AG04449 (cell line): ENCODE measurements around the gene ADGRG6.

Experiments used
- CTCF ChIA-PET: fragments of 350-600 bp; formaldehyde crosslinking; extraction: SDS; loops from one replicate; lab custom pipeline; 2021; ENCODE audit warnings: antibody characterized with exemption; lab: Yijun Ruan, JAX
- POLR2A ChIA-PET: fragments of 400-600, 350-600 bp; formaldehyde crosslinking; extraction: SDS; loops from one replicate; lab custom pipeline; 2020; ENCODE audit warnings: antibody characterized with exemption, inconsistent platforms; lab: Yijun Ruan, JAX
- DNase-seq: peaks from one replicate; pipeline ENCODE4 v3.0.0-alpha.2; 2010; ENCODE audit warnings: low read depth, low spot score
- H3K4me3 ChIP-seq: 2 replicates; pipeline ENCODE4 v1.5.1; 2011; ENCODE audit warnings: low read depth, mild to moderate bottlenecking, control low read depth, low read length
- TF ChIP-seq, protein P1 (sequence below): IDR thresholded peaks from one replicate; pipeline ENCODE4 v1.5.1; 2011; ENCODE audit warnings: mild to moderate bottlenecking, moderate library complexity, low read length, control low read depth, inconsistent platforms; ENCODE audit not compliant: insufficient read depth; ENCODE audit errors: missing control alignments

Gene ADGRG6

DNA sequence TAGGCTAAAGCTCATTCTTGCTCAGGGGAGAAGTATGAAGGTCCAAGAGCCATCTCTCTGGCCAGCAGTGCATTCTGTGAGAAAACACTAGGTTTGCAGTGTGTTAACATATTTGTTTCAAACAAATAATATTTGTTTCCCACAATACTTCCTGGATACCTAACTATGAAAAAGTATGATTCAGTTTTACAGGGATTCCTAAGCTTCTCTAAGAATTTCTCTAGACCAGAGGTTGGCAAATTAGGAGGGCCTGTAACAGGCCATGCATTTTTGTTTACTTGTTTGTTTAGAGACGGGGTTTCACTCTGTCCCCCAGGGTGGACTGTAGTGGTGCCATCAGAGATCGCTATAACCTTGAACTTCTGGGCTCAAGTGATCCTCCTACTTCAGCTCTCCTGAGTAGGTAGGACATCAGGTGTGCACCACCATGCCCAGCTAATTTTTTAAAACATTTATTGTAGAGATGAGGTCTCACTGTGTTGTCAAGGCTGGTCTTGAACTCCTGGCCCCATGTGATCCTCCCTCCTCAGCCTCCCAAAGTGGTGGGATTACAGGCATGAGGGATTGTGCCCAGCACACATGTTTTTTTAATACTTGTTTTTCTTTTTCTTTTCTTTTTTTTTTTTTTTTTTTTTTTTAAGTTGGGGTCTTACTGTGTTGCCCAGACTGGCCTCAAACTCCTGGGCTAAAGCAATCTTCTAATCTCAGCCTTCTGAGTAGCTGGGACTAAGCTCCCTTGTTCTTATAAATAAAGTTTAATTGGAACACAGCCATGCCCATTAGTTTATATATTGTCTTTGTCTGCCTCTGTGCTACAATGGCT lies 71.7 kb downstream of the ADGRG6 start:
- no peak for DNase-seq
- ChIA-PET POLR2A (no interaction called here), CTCF (interaction anchor here (1.5 to 2.1 kb wide), 3 partner anchors 11 to 217 kb away, joined by 5 to 7 read pairs (median 6); no protein-coding TSS in a partner anchor)
- TF ChIP-seq, protein P1, sequence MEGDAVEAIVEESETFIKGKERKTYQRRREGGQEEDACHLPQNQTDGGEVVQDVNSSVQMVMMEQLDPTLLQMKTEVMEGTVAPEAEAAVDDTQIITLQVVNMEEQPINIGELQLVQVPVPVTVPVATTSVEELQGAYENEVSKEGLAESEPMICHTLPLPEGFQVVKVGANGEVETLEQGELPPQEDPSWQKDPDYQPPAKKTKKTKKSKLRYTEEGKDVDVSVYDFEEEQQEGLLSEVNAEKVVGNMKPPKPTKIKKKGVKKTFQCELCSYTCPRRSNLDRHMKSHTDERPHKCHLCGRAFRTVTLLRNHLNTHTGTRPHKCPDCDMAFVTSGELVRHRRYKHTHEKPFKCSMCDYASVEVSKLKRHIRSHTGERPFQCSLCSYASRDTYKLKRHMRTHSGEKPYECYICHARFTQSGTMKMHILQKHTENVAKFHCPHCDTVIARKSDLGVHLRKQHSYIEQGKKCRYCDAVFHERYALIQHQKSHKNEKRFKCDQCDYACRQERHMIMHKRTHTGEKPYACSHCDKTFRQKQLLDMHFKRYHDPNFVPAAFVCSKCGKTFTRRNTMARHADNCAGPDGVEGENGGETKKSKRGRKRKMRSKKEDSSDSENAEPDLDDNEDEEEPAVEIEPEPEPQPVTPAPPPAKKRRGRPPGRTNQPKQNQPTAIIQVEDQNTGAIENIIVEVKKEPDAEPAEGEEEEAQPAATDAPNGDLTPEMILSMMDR: no peak
- no peak overlapping the region for H3K4me3 ChIP-seq

DNA sequence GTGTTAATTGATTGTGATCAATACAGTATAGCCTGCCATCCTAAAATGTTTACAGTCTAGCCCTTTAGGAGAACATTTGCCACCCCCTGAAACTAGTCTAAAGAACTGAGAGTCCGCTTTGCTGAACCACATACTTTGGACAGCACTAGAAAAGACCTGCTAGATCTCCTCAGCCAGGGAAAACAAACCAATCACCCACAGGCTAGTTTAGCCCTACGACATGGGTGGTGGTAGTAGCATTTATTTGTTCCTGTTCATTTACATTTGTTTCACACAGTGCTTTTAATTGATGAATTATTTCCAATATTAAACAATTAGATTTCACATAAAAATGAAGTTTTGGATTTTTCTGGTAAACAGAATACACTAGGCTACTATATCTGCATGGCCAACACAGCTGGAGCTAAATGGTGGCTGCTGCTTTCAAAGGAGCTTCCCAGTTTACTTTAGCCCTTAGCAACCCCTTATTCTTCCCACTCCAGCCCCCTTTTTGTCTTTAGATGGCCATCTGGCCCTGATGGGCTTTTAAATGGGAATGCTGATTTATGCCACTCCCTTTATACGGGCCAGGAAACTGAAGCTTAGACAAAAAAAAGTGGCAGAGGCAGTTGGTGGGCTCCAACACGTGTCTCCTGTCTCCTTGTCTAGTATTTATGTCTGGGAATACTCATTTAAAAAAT lies 72.4 kb downstream of the ADGRG6 start:
- CTCF ChIA-PET: interaction anchor here (2.1 kb wide), 2 partner anchors 13 to 218 kb away, joined by 5 to 7 read pairs; no protein-coding TSS in a partner anchor
- TF ChIP-seq, protein P1: no peak
- H3K4me3 ChIP-seq: no peak overlapping the region
- POLR2A ChIA-PET: no interaction called here
- no peak for DNase-seq

DNA sequence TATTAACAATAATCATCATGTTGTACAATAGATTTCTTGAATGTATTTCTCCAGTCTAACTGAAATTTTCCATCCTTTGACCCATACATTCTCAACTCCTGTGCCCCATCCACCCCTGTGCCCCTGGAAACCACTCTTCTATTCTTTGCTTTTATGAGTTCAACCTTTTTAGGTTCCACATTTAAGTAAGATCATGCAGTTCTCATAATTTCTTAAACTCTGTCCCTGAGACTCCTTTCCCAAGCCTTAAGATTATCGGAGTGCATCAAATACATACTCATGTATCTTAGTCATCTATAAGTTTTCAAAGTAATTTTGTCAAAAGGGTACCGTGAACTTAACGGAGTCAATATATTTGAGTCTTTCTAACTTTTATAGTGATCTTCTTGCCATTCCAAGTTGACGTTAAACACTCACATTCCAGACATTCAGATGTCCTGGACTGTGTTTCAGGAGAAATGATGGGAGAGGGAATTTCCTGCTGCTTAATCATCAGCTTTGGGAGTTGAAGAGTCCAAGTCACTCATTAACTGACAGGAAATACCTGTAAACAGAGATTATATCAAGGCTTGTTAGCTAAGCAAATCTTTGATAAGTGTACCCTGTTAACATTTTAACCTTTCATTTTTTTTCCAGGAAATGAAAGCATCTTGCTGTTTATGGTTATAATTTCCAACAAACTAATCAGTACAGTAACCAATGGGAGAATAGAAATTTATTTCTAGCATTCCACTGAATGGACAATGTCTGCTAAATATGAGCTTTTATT lies 73.3 kb downstream of the ADGRG6 start:
- H3K4me3 ChIP-seq: no peak overlapping the region; the same call in 1 of the 2 replicates
- TF ChIP-seq, protein P1: no peak
- ChIA-PET CTCF (interaction anchor here (0.6 to 2.1 kb wide), 3 partner anchors 12 to 219 kb away, joined by 3 to 5 read pairs (median 4); no protein-coding TSS in a partner anchor), POLR2A (no interaction called here)
- peak; percentile 91 for DNase-seq

DNA sequence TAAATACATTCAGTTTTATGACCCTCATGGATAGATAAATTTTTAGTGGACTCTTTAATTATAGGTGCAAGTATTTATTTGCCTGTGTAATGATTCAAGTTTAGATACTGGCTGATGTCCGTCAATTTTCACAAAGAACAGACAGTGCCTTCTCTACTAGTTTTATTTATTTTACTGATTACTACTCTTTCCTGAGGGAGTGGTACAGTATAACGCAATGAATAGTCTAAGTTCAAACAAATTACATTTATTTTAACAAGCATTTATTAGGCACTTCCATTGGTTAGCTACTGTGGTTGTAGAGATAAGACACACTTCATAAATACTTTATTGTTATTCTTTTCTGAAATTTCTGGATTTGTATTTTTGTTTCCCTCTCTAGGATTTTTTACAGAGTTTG lies 74.3 kb downstream of the ADGRG6 start:
- TF ChIP-seq, protein P1: no peak
- POLR2A ChIA-PET: no interaction called here
- DNase-seq: no peak
- CTCF ChIA-PET: interaction anchor here (0.8 to 1.9 kb wide), 4 partner anchors 11 to 168 kb away, joined by 3 to 7 read pairs (median 4); no protein-coding TSS in a partner anchor
- H3K4me3 ChIP-seq: no peak overlapping the region

DNA sequence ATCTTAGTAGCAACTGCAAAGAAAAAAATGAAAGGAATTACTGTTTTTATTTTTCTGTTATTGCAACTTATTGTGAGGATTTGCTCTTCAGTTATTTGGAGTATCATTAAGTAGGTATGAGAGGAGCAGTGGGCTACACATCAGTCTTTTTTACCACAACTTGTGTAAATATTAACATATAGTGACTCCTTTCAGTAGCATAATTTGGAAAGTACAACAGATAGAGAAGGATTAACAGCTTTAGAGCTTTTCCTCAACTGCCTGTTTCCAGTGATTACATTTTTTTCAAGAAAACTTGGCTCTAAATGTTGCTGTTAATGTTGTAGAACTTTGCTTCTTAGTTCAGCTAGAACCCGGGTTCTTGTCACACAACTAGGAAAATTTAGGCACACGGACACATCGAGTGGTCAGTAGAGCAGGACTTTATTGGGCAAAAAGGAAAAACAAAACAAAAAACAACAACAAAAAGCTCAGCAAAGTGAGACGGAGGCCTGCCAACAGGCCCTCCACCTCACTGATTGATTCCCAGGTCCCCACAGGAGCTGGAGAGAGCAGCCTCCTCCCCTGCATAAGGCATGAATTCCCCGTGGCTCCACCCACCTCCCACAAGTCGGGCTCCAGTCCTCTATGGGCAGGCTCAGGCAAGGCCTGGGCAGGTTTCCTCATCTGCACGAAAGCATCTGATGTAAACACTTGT lies 75.1 kb downstream of the ADGRG6 start:
- ChIA-PET POLR2A (no interaction called here), CTCF (interaction anchor here (0.8 to 1.9 kb wide), 5 partner anchors 10 to 231 kb away, joined by 3 to 7 read pairs (median 4); no protein-coding TSS in a partner anchor)
- H3K4me3 ChIP-seq: no peak overlapping the region
- DNase-seq: no peak
- TF ChIP-seq, protein P1: no peak
